T-cell (primary cell): ENCODE results near the gene TYSND1. TPM values are rescaled to one million over a fixed set of nuclear protein-coding genes. Genes with fewer than 3 reads are reported as not detected.
"Not testable (repeated sequence)": the region's sequence is repeated elsewhere in the genome, so short reads cannot be mapped to it uniquely, and the experiment has no call there.

Experiments
- ATAC-seq, 4 experiments: fragments of 200-7000 bp in 3 of 4; fragments of 150-1000 bp in 1 of 4; cut with Tn5 transposase; replicated peaks in 1 of 4; 1 replicate in 3 of 4; 2 replicates in 1 of 4; pipeline ENCODE4 v1.10.0; 2021; ENCODE audit warnings: moderate library complexity in 3 of 4, mild to moderate bottlenecking in 2 of 4, moderate number of reproducible peaks in 1 of 4
- CTCF ChIA-PET, 2 donors: fragments of 300-600 bp; sonication (Branson Sonifier 250); formaldehyde crosslinking; loops; one replicate each; lab custom pipeline; 2022; ENCODE audit warnings: antibody characterized with exemption in 2 of 2; lab: Charles Lee
- POLR2A ChIA-PET, 2 donors: fragments of 300-600 bp; sonication (Branson Sonifier 250); formaldehyde crosslinking; loops; one replicate each; lab custom pipeline; 2022; ENCODE audit warnings: antibody characterized with exemption in 2 of 2; lab: Charles Lee
- DNase-seq, 35 experiments: peaks; one replicate each; pipeline versions ENCODE4 v3.0.0 to v3.0.0-alpha.2; 2013 to 2023
- H3K27ac ChIP-seq: one replicate; pipeline ENCODE4 v1.5.1; 2013; ENCODE audit warnings: low read length
- H3K27me3 ChIP-seq, 2 experiments: replicated peaks in 1 of 2; 1 replicate in 1 of 2; 2 replicates in 1 of 2; pipeline versions ENCODE4 v1.6.1 to v1.7.0; 2013; ENCODE audit warnings: low read length in 1 of 2, mixed read lengths in 1 of 2; ENCODE audit not compliant: control insufficient read depth in 2 of 2, insufficient read depth in 2 of 2; ENCODE audit errors: extremely low read depth in 1 of 2
- H3K36me3 ChIP-seq, 2 donors: 1 replicate in 1 of 2; 2 replicates in 1 of 2; pipeline versions ENCODE4 v1.6.1 to v1.7.0; 2013; ENCODE audit warnings: low read length in 1 of 2; ENCODE audit not compliant: control insufficient read depth in 2 of 2, insufficient read depth in 1 of 2; ENCODE audit errors: extremely low read depth in 1 of 2
- H3K4me1 ChIP-seq, 2 experiments: 1 replicate in 1 of 2; 2 replicates in 1 of 2; pipeline versions ENCODE4 v1.6.1 to v1.7.0; 2013; ENCODE audit warnings: low read length in 2 of 2, mixed read lengths in 1 of 2; ENCODE audit not compliant: insufficient read depth in 2 of 2, control insufficient read depth in 1 of 2; ENCODE audit errors: extremely low read depth in 1 of 2
- H3K4me3 ChIP-seq, 2 donors: 1 replicate in 1 of 2; 2 replicates in 1 of 2; pipeline versions ENCODE4 v1.5.1 to v1.7.0; 2013; ENCODE audit warnings: mild to moderate bottlenecking in 2 of 2, low read length in 1 of 2, moderate library complexity in 1 of 2; ENCODE audit not compliant: control insufficient read depth in 1 of 2; ENCODE audit errors: extremely low read depth in 1 of 2
- H3K9me3 ChIP-seq: 2 replicates; pipeline ENCODE4 v1.7.0; 2013
- H3K27ac Mint-ChIP-seq, 2 donors: one replicate each; pipeline ENCODE4 v1.8.0; 2020 to 2021; ENCODE audit warnings: mild to moderate bottlenecking in 2 of 2, mixed read lengths in 2 of 2
- H3K27me3 Mint-ChIP-seq, 2 donors: one replicate each; pipeline ENCODE4 v1.8.0; 2021 to 2022; ENCODE audit warnings: mixed read lengths in 2 of 2
- H3K36me3 Mint-ChIP-seq: one replicate; pipeline ENCODE4 v1.8.0; 2021; ENCODE audit warnings: mixed read lengths
- H3K4me1 Mint-ChIP-seq, 3 donors: one replicate each; pipeline ENCODE4 v1.8.0; 2020 to 2022; ENCODE audit warnings: mixed read lengths in 3 of 3, mild to moderate bottlenecking in 1 of 3
- H3K4me3 Mint-ChIP-seq, 3 donors: one replicate each; pipeline ENCODE4 v1.8.0; 2020 to 2022; ENCODE audit warnings: mild to moderate bottlenecking in 3 of 3, mixed read lengths in 3 of 3, moderate library complexity in 3 of 3
- H3K9me3 Mint-ChIP-seq, 3 donors: one replicate each; pipeline ENCODE4 v1.8.0; 2020 to 2022; ENCODE audit warnings: mixed read lengths in 3 of 3
- WGBS: methylation state at CpG from one replicate; pipeline ENCODE4 v1.1.5; 2013; ENCODE audit warnings: missing lambda C conversion rate; ENCODE audit not compliant: insufficient coverage; 5-methylcytosine and 5-hydroxymethylcytosine counted together
- total RNA-seq, 35 experiments: library from RNA in 6 of 35; stranded (reverse) in 6 of 35; fragments of 120-200 nt in 1 of 35; gene quantifications; one replicate each; pipeline versions ENCODE4 v1.2.1 to v1.2.4 and lab custom pipeline; 2013 to 2026

Gene TYSND1
- total RNA-seq, 5 donors from 2014 or later (not counting 1 experiment from before 2014, with no cell fraction given) = 18.3 to 41.0 (median 38.7) TPM

- H3K27me3 Mint-ChIP-seq = no peaks in the 10 kb centered on the region
- peaks cover 39% of the 10 kb centered on the region for H3K36me3 Mint-ChIP-seq
- DNase-seq = peak in 32 of 35 experiments; percentile 23 to 69 (median 46)
- H3K4me3 Mint-ChIP-seq = peak overlapping the region; percentile 53 to 66 (median 59)
- H3K9me3 Mint-ChIP-seq = no peaks in the 10 kb centered on the region
- ATAC-seq = peak; percentile 75 to 90 (median 81)
- Histone ChIP-seq H3K27me3 (no peaks in the 10 kb centered on the region), H3K9me3 (no peaks in the 10 kb centered on the region), H3K36me3 (peaks cover 0 to 47% of the 10 kb centered on the region in 2 donors), H3K4me3 (peak overlapping the region in 1 of 2 donors; percentile 27), H3K27ac (peak overlapping the region; percentile 55), H3K4me1 (peaks cover 44 to 45% of the 10 kb centered on the region in 2 experiments)
- peak overlapping the region; percentile 83 to 86 for H3K27ac Mint-ChIP-seq
- CTCF ChIA-PET = interaction anchor here in 1 of 2 donors (0.9 to 1.4 kb wide), 2 partner anchors 17 to 58 kb away, joined by 4 to 18 read pairs; partner anchors contain the start of gene TYSND1
- POLR2A ChIA-PET = interaction anchor here in 1 of 2 donors (0.6 to 1.3 kb wide), 5 partner anchors 8 to 333 kb away, joined by 3 to 4 read pairs (median 3); partner anchors contain the start of gene TYSND1
- H3K4me1 Mint-ChIP-seq = peaks cover 70 to 77% (median 76%) of the 10 kb centered on the region in 3 donors
- WGBS = no CpG with 5 or more reads among the region's 1 CpG
Observed at GRCh38 chr10:70162892-70163201, 16.3 kb upstream of the TYSND1 start.

- H3K4me1 ChIP-seq = peaks cover 40% of the 10 kb centered on the region in 2 experiments
Observed at GRCh38 chr10:70162151-70162891, 15.8 kb upstream of the TYSND1 start.

GRCh38 chr10:70160798-70161197, 14.3 kb upstream of the TYSND1 start:
- ChIA-PET POLR2A (no interaction called here), CTCF (interaction anchor here (0.7 to 1.6 kb wide), 3 partner anchors 9 to 45 kb away, joined by 3 to 13 read pairs (median 5); partner anchors contain the start of genes SAR1A (in 1 of the 2) and TYSND1 (in 1 of the 2))
- DNase-seq (no peak), ATAC-seq (no peak)
- H3K4me3 ChIP-seq = no peak overlapping the region
- Mint-ChIP-seq H3K9me3 (no peaks in the 10 kb centered on the region), H3K27ac (peak overlapping the region; percentile 52 to 77), H3K36me3 (peaks cover 51% of the 10 kb centered on the region), H3K4me3 (no peak overlapping the region), H3K4me1 (peaks cover 59 to 68% (median 65%) of the 10 kb centered on the region in 3 donors), H3K27me3 (no peaks in the 10 kb centered on the region)
- peaks cover 0 to 55% of the 10 kb centered on the region in 2 donors for H3K36me3 ChIP-seq
- peaks cover 25 to 33% of the 10 kb centered on the region in 2 experiments for H3K4me1 ChIP-seq
- H3K9me3 ChIP-seq = no peaks in the 10 kb centered on the region
- WGBS = no CpG with 5 or more reads among the region's 1 CpG
- H3K27me3 ChIP-seq = no peaks in the 10 kb centered on the region
- no peak overlapping the region for H3K27ac ChIP-seq

More at GRCh38 chr10:70162151-70162891, 15.8 kb upstream of the TYSND1 start:
- DNase-seq = no peak
- Histone ChIP-seq H3K27me3 (no peaks in the 10 kb centered on the region), H3K36me3 (peaks cover 0 to 52% of the 10 kb centered on the region in 2 donors), H3K27ac (peak overlapping the region; percentile 55), H3K9me3 (no peaks in the 10 kb centered on the region), H3K4me3 (peak overlapping the region in 1 of 2 donors; percentile 27)
- ChIA-PET CTCF (interaction anchor here in 1 of 2 donors (0.9 to 1.6 kb wide), 3 partner anchors 16 to 59 kb away, joined by 4 to 18 read pairs (median 13); partner anchors contain the start of gene TYSND1), POLR2A (interaction anchor here in 1 of 2 donors (1.1 to 1.3 kb wide), 2 partner anchors 12 to 15 kb away, joined by 4 read pairs; partner anchors contain the start of gene TYSND1)
- ATAC-seq = peak; percentile 45 to 63 (median 52)
- 67% methylated on average over 1 of the region's 2 CpGs for WGBS
- Mint-ChIP-seq H3K27me3 (no peaks in the 10 kb centered on the region), H3K27ac (peak overlapping the region; percentile 86 to 88), H3K9me3 (no peaks in the 10 kb centered on the region), H3K4me1 (peaks cover 69 to 73% (median 71%) of the 10 kb centered on the region in 3 donors), H3K4me3 (peak overlapping the region; percentile 53 to 66 (median 59)), H3K36me3 (peaks cover 42% of the 10 kb centered on the region)

- DNase-seq, H3K27ac ChIP-seq, H3K4me3 ChIP-seq, H3K9me3 ChIP-seq, H3K4me3 Mint-ChIP-seq, ATAC-seq, H3K27me3 ChIP-seq, H3K27me3 Mint-ChIP-seq, H3K9me3 Mint-ChIP-seq: not testable (repeated sequence)
- Mint-ChIP-seq H3K4me1 (peaks cover 55 to 69% (median 56%) of the 10 kb centered on the region in 3 donors), H3K27ac (peak overlapping the region in 1 of 2 donors; percentile 11), H3K36me3 (peaks cover 58% of the 10 kb centered on the region)
- ChIA-PET POLR2A (interaction anchor here (0.6 kb wide), 2 partner anchors 11 to 12 kb away, joined by 3 to 15 read pairs; partner anchors contain the start of gene SAR1A (in 1 of the 2)), CTCF (interaction anchor here in 1 of 2 donors (1.1 to 4.7 kb wide), 2 partner anchors 10 to 14 kb away, joined by 6 to 30 read pairs; partner anchors contain the start of gene TYSND1)
- WGBS = 60% methylated on average over 1 of the region's 3 CpGs
- Histone ChIP-seq H3K36me3 (peaks cover 0 to 63% of the 10 kb centered on the region in 2 donors), H3K4me1 (peaks cover 21 to 23% of the 10 kb centered on the region in 2 experiments)
Observed at GRCh38 chr10:70159366-70159765, 12.9 kb upstream of the TYSND1 start.

DNA sequence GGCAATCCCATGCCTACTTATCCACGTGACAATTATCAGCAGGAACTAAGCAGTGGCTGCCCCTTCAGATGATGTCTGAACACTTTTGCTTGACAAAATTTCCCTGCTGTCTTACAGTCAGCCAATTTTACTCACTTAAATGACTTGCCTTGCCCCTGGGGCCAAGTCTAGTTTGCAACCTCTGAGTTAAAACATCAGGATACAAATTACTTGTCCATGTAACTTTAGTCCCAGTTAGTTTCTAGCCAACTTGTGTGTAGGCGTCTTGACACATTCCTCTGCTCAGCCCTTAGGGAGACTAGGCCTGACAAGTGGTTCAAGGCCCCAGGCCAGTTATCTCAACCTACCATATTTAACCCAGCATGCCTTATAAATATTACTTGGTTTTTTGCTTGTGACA, 11.6 kb upstream of the TYSND1 start:
- Mint-ChIP-seq H3K27ac (no peak overlapping the region), H3K9me3 (no peaks in the 10 kb centered on the region), H3K36me3 (peaks cover 58% of the 10 kb centered on the region), H3K4me1 (peaks cover 42 to 56% (median 44%) of the 10 kb centered on the region in 3 donors), H3K4me3 (no peak overlapping the region), H3K27me3 (no peaks in the 10 kb centered on the region)
- Histone ChIP-seq H3K4me3 (no peak overlapping the region), H3K9me3 (no peaks in the 10 kb centered on the region), H3K27me3 (no peaks in the 10 kb centered on the region), H3K4me1 (peaks cover 10 to 15% of the 10 kb centered on the region in 2 experiments), H3K36me3 (peaks cover 2 to 76% of the 10 kb centered on the region in 2 donors), H3K27ac (no peak overlapping the region)
- ATAC-seq (no peak), DNase-seq (no peak)
- POLR2A ChIA-PET = interaction anchor here in 1 of 2 donors (0.5 to 0.6 kb wide), 2 partner anchors 58 to 1113 kb away, joined by 3 to 7 read pairs; no protein-coding TSS in a partner anchor
- CTCF ChIA-PET = interaction anchor here in 1 of 2 donors (4.7 kb wide), 1 partner anchor 12 kb away, joined by 30 read pairs; the partner anchor contains the start of gene TYSND1
- WGBS = 94% methylated on average over 2 of the region's 2 CpGs
